Stimulated activated CD8-positive, alpha-beta memory T cell treated with anti-CD3 and anti-CD28 coated beads, Interleukin-12 subunit alpha, Interleukin-12 subunit beta, amount 100 ng/mL, for 4 hours (primary cell): Measurements from ENCODE around the gene ADSL.
"Not testable (repeated sequence)": the region's sequence is repeated elsewhere in the genome, so short reads cannot be mapped to it uniquely, and the experiment has no call there.

ENCODE experiments used
- DNase-seq: peaks from one replicate; pipeline ENCODE4 v3.0.0-alpha.2; 2020; ENCODE audit warnings: low read depth

The ADSL gene

GRCh38 chr22:40374567-40374966, 28.3 kb downstream of the ADSL start:
- no peak for DNase-seq

GRCh38 chr22:40376149-40376548, 29.8 kb downstream of the ADSL start:
- DNase-seq = no peak

GRCh38 chr22:40377931-40378330, 31.6 kb downstream of the ADSL start:
- no peak for DNase-seq

GRCh38 chr22:40378448-40378847, 32.1 kb downstream of the ADSL start:
- not testable (repeated sequence) for DNase-seq

- no peak for DNase-seq
These were observed 35.2 kb downstream of the ADSL start for GRCh38 chr22:40381461-40381860.

GRCh38 chr22:40383905-40384304, 37.6 kb downstream of the ADSL start:
- DNase-seq = no peak

- no peak for DNase-seq
These were observed 38.9 kb downstream of the ADSL start for GRCh38 chr22:40385036-40385782.

GRCh38 chr22:40387746-40388145, 41.4 kb downstream of the ADSL start:
- no peak for DNase-seq

- no peak for DNase-seq
These were observed 41.9 kb downstream of the ADSL start for GRCh38 chr22:40388231-40388630.

- DNase-seq = no peak
These were observed 45.1 kb downstream of the ADSL start for GRCh38 chr22:40391417-40391816.

- DNase-seq = no peak
These were observed 46.3 kb downstream of the ADSL start for GRCh38 chr22:40392618-40393017.

- DNase-seq = no peak
These were observed 48.3 kb downstream of the ADSL start for GRCh38 chr22:40394607-40395006.

GRCh38 chr22:40395607-40396006, 49.3 kb downstream of the ADSL start:
- DNase-seq = no peak

GRCh38 chr22:40396882-40397281, 50.6 kb downstream of the ADSL start:
- DNase-seq = no peak

GRCh38 chr22:40397396-40397795, 51.1 kb downstream of the ADSL start:
- DNase-seq = no peak

- DNase-seq = no peak
These were observed 53.3 kb downstream of the ADSL start for GRCh38 chr22:40399621-40400020.

GRCh38 chr22:40400159-40400558, 53.9 kb downstream of the ADSL start:
- no peak for DNase-seq

- peak; percentile 33 for DNase-seq
These were observed 55.2 kb downstream of the ADSL start for GRCh38 chr22:40401532-40401931.

- no peak for DNase-seq
These were observed 55.7 kb downstream of the ADSL start for GRCh38 chr22:40401981-40402406.

- DNase-seq = no peak
These were observed 56.8 kb downstream of the ADSL start for GRCh38 chr22:40403141-40403540.

- no peak for DNase-seq
These were observed 57.4 kb downstream of the ADSL start for GRCh38 chr22:40403651-40404050.

- no peak for DNase-seq
These were observed 58.2 kb downstream of the ADSL start for GRCh38 chr22:40404251-40405177.
